ENCODE measurements around the gene GNG7. TPM values are rescaled to one million over a fixed set of nuclear protein-coding genes. Genes with fewer than 3 reads are reported as not detected.

GNG7 gene
- total RNA-seq, 1 donor from 2014 or later: 11.3 TPM

- H3K36me3 Mint-ChIP-seq (ENCODE audit: insufficient read depth): peaks cover under 1% of the 10 kb centered on the region
- no peaks in the 10 kb centered on the region for H3K27me3 Mint-ChIP-seq
- H3K9me3 Mint-ChIP-seq (ENCODE audit: low read depth): peaks cover 2% of the 10 kb centered on the region
- no peak overlapping the region for H3K27ac Mint-ChIP-seq
- no peak for DNase-seq (ENCODE audit: low spot score, unreplicated experiment)
- no peak overlapping the region for H3K4me3 Mint-ChIP-seq (ENCODE audit: low read depth)
- no peak for TF ChIP-seq CTCF (IDR thresholded peaks at IDR 0.05; ENCODE audit: unreplicated experiment)
- H3K4me1 Mint-ChIP-seq (ENCODE audit: low read depth): no peaks in the 10 kb centered on the region
These were observed 175.3 kb downstream of the GNG7 start for GRCh38 chr19:2527171-2527570.

- H3K4me1 Mint-ChIP-seq (ENCODE audit: low read depth): peaks cover 1% of the 10 kb centered on the region
- peak overlapping the region; percentile 33 for H3K27ac Mint-ChIP-seq
- TF ChIP-seq CTCF (IDR thresholded peaks at IDR 0.05; ENCODE audit: unreplicated experiment): no peak
- no peak overlapping the region for H3K4me3 Mint-ChIP-seq (ENCODE audit: low read depth)
- H3K9me3 Mint-ChIP-seq (ENCODE audit: low read depth): no peaks in the 10 kb centered on the region
- DNase-seq (ENCODE audit: low spot score, unreplicated experiment): no peak
- H3K36me3 Mint-ChIP-seq (ENCODE audit: insufficient read depth): no peaks in the 10 kb centered on the region
- H3K27me3 Mint-ChIP-seq: no peaks in the 10 kb centered on the region
These were observed 177.4 kb downstream of the GNG7 start for GRCh38 chr19:2524840-2525723.

GRCh38 chr19:2524361-2524839 is 178.1 kb downstream of the GNG7 start:
- H3K36me3 Mint-ChIP-seq (ENCODE audit: insufficient read depth): no peaks in the 10 kb centered on the region
- no peaks in the 10 kb centered on the region for H3K9me3 Mint-ChIP-seq (ENCODE audit: low read depth)
- no peak for DNase-seq (ENCODE audit: low spot score, unreplicated experiment)
- no peak for TF ChIP-seq CTCF (IDR thresholded peaks at IDR 0.05; ENCODE audit: unreplicated experiment)
- H3K27ac Mint-ChIP-seq: peak overlapping the region; percentile 52
- no peaks in the 10 kb centered on the region for H3K27me3 Mint-ChIP-seq
- H3K4me3 Mint-ChIP-seq (ENCODE audit: low read depth): no peak overlapping the region
- H3K4me1 Mint-ChIP-seq (ENCODE audit: low read depth): peaks cover 2% of the 10 kb centered on the region

- peak overlapping the region; percentile 52 for H3K27ac Mint-ChIP-seq
These were observed 178.7 kb downstream of the GNG7 start for GRCh38 chr19:2523630-2524311.

More at GRCh38 chr19:2523630-2524311, 178.7 kb downstream of the GNG7 start:
- Mint-ChIP-seq H3K9me3 (ENCODE audit: low read depth) (no peaks in the 10 kb centered on the region), H3K36me3 (ENCODE audit: insufficient read depth) (no peaks in the 10 kb centered on the region), H3K4me1 (ENCODE audit: low read depth) (peaks cover 2% of the 10 kb centered on the region), H3K27me3 (no peaks in the 10 kb centered on the region), H3K4me3 (ENCODE audit: low read depth) (no peak overlapping the region)
- DNase-seq (ENCODE audit: low spot score, unreplicated experiment): no peak
- peak; percentile 27 for TF ChIP-seq CTCF (IDR thresholded peaks at IDR 0.05; ENCODE audit: unreplicated experiment)
